Measurements from ENCODE around the gene FGF12.
A peak's percentile ranks its signal among the peaks of the same experiment; 100 is the strongest.
"Not testable (repeated sequence)": the region's sequence is repeated elsewhere in the genome, so short reads cannot be mapped to it uniquely, and the experiment has no call there.

FGF12 gene

DNA sequence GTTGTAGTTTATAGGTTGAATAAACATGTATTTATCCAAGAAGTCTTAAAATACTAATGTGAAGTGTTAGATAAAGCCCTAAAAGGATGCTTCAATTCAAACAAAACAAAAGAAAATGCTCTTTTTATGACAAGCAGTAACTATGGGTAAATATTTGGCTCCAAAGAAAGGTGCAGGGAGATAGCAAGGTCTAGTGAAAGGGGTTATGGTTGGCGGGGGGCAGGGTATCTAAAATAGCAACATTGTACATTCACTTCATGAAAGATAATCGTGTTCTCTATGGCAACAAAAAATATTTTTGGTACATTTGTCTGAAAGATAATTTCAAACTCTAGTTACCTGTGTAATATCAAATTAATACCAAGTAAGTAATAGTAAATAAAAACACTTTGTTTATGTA lies 149.5 kb downstream of the FGF12 start:
- DNase-seq (ENCODE audit: low spot score) = no peak

DNA sequence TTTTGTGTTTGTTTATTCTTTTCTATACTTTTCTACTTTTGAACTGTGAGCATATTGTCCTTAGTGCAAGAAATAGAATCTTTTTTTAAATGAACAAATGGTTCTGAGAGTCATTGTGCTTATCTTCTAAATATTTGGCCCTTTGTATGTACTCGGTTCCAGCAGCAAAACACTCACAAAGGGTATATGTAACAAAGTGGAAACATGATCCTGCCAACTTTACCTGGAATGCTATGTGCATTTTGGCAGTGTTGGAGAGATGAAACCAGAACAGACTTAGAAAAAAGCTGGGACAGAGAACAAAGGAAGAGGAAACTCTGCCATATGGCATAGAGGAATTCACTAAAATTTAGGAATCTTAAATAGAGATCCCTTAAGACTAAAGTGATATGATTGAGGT lies 150.1 kb downstream of the FGF12 start:
- no peak for DNase-seq (ENCODE audit: low spot score)

DNA sequence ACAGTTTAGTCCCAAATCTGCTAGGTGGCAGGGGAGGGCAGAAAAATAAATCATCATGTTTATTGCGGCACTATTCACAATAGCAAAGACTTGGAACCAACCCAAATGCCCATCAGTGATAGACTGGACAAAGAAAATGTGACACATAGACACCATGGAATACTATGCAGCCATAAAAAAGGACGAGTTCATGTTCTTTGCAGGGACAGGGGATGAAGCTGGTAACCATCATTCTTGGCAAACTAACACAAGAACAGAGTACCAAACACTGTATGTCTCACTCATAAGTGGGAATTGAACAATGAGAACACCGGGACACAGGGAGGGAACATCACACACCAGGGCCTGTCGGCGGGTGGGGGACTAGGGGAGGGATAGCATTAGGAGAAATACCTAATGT lies 150.6 kb downstream of the FGF12 start:
- not testable (repeated sequence) for DNase-seq (ENCODE audit: low spot score)

DNA sequence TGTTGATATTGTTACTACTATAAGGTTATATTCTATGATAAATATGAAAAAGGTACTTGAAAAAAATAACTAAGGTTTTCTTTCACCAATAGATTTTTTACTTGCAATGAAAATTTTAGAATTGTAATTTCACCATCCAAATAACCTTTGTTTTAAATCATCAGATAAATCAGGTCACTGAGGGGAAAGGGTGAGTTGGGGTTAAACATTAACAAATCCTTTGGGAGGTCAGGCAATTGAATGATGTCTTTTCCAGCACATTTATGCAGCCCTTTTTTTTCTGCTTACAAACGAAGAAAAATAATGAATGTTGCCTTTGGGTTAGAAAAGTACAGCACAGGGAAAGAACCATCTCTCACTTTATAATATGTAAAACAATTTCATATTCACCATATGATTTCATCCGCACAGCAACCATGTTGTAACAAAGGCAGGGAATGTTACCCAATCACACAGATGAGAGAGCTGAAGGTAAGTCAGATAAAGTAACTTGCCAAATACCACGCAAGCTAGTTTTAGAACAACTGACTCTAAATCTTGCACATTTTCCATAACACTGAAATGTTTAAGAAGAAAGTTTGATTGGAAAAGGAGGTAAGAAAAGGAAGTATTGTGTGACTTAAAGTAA lies 151.3 kb downstream of the FGF12 start:
- no peak for DNase-seq (ENCODE audit: low spot score)

DNA sequence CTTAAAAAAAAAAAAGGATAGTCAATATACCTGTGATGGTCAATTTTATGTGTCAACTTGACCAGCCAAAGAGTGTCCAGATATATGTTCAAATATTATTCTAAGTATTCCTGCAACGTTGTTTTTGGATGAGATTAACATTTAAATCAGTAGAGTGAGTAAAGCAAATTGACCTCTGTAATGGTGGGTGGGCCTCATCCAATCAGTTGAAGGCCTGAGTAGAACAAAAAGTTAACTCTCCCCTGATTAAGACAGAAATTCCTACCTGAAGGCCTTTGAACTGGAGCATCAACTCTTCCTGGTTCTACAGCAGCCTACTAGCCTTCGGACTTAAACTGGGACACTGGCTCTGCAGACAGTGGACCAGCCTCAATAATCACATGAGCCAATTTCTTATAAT lies 154.1 kb downstream of the FGF12 start:
- DNase-seq (ENCODE audit: low spot score) = no peak

DNA sequence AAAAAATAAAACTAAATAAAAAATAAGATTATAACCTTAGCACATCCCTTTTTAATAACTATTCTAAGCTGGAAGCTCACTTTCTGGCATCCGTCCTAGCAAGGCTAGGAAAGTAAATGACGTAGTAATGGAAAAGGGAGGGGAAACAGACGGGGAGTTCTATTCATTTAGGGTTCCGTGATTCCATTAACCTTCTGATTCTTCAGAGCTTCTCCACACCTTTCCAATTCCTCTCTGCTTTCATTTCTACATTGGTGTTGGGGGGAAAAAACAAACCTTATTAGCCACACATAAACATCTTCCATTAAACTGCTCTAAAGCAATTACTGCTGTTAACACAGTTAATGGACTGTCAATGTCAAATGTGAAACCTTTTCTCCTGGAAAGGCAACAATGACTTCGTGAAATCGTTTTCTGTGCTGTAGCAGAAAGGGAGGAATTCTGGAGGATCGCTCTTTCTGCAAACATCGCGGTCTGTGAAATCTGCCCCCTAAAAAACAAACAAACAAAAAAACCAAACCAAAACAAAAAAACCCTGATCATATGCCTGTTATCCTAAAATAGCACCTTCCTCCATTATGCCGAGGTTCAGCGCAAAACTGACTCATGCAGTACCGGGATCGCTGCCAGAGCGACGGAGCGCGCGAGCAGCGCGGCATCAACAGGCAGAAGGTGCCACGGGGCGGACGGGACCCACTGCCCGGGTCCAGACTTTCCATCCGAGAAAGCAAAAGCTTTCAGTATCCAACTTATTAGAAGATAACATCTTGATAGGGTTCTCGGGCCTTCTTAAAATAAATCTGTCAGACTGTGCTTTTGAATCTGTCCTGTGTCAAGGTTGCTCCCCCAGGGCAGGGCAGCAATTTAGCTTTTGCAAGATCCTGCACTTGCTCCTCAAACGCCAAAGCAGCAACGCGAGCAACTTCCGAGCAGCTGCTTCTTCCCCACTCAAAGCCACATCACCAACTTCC lies 156.2 kb downstream of the FGF12 start:
- peak; percentile 34 for DNase-seq (ENCODE audit: low spot score)

DNA sequence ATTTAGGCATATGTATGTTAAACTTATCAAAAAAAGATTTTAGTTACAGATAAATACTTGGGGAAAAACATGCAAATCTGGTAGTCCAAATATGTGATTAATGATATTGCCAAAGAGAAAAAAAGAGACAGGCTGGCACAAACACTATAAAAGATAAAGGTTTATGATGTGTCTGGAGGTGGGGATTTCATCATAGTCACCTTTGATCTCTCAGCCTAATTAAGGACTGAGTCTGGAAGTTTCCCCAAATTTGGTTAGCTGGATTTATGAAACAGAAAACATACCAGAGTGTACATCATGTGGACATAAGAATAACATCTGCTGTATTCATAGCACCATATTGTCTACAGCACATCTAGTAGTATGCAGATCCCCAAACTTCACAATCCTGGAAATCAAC lies 157.0 kb downstream of the FGF12 start:
- DNase-seq (ENCODE audit: low spot score) = no peak

DNA sequence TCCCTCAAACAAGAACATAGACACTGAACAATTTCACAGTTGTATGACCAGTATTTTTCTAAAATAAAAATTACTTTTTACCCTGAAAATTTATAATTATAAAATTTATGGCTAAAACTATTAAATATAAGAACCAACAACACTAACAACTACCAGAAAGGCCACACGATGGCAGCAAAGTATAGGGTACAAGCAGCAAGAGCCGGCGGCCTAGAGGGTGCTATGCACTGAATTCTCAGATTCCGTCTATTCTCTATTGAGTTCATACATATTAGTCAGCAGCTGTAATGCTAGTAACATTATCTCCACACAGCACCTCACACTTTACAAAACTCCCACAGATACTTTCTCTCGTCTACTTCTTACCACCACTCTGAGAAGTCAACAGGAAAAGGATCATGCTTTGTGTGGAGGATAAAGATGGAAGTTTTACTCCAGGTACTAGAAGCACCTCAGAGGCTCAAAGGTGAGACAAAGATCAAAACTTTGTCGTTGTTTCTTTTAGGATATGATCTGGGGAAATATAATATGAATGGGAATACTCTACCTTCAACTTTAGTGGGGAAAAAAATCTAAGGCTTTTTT lies 160.5 kb downstream of the FGF12 start:
- DNase-seq (ENCODE audit: low spot score) = peak; percentile 83

DNA sequence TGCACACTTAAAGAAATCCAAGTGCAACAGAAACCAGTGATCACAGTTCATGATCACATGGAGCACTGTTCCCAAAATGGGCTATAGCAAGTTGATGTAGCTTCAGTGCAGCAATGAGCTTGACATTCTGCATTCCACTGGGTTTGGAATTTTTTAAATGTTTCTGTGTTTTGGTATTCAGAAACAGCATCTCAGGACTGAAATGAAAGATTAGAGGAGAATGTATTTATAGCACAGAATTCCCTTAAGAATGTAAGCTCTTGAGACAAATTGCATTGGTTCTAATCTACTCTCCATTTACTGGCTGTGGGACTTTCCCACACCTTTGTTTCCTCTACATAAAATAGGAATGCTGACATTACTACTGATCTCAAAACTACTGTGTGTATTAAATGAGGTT lies 162.7 kb downstream of the FGF12 start:
- DNase-seq (ENCODE audit: low spot score) = no peak

DNA sequence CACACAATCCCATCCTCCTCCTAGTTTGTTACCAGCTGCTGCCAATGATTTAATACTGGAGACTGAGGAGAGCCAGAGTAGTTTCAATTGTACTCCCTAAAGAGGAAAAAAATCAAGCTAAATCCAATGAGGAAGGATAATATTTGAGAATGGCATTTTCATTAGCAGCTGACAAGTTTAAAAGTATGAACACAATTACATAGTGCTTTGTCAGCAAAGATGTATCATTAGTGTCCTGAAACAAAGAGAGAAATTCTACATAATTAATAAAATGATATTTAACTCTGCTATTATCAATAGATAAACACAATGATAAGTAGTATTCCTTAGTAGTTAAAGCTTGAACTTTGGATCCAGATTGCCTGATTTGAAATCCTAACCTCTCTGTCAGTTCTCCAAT lies 163.9 kb downstream of the FGF12 start:
- DNase-seq (ENCODE audit: low spot score) = no peak

DNA sequence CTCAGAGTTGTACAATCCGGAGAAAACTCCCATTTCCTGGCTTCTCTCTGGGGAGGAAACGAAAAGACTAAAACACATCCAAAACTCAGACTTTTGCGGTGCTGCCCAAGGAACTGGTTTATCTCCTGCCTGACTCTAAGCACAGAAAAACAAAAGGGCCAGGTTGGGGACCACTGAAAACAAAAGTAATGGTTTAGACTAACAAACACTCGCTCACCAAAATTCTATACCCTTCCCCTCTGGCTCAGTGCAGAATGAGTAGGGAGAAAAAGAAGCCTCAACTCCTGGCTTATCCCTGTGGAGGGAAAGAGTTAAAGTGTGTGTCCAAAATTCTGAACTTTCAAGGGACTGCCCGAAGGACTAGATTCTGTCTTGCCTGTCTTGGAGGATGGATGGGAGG lies 173.6 kb downstream of the FGF12 start:
- no peak for DNase-seq (ENCODE audit: low spot score)

DNA sequence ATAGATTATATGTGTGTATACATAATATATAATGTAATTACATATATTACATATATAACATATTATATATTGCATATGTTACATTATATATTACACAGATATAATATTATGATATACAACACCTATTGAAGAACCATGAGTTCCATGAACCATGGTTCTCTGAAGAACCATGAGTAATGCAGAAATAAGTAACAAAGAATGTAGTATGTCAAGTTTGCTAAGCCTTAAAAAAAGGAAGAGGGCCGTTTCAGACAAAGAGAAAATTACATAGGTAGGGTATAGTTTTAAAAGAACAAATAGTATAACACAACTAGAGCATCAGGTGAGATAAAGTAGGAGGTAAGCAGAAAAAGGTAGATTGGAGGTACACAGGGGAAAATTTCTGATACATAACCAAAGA lies 177.0 kb downstream of the FGF12 start:
- DNase-seq (ENCODE audit: low spot score) = no peak

DNA sequence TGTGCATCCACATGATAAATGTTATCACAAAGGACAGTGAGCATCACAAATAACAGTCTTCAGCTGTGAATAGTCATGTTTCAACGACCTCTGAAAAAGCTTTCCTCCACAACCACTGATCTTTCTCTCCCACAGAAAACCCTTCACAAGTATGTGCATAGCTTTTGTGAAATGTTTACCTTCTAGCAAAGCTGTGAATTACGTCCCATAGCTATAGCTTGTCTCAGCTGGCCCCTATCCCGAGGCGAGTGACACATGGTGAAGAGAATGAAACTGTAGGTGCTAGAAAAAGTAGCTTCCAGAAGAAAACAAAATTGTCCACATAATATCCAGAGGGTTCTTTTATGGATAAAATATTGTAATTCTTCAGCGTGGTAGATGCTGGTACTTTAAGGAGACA lies 182.0 kb downstream of the FGF12 start:
- DNase-seq (ENCODE audit: low spot score) = no peak

DNA sequence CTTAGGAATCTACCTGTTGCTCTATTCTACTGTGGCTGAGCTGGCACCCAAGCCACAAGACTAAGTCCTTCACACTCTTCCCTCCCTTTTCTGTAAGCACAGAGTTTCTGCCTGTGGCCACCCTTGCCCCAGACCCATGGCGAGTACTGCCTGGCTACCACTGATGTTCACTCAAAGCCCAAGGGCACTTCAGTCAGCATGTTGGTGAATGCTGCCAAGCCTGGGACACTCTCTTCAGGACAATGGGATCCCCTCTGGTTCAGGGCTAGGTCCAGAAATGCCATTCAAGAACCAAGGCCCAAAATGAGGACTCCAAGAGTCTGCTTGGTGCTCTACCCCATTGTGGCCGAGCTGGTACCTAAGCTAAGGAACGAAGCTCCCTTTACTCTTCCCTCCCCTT lies 184.2 kb downstream of the FGF12 start:
- no peak for DNase-seq (ENCODE audit: low spot score)

DNA sequence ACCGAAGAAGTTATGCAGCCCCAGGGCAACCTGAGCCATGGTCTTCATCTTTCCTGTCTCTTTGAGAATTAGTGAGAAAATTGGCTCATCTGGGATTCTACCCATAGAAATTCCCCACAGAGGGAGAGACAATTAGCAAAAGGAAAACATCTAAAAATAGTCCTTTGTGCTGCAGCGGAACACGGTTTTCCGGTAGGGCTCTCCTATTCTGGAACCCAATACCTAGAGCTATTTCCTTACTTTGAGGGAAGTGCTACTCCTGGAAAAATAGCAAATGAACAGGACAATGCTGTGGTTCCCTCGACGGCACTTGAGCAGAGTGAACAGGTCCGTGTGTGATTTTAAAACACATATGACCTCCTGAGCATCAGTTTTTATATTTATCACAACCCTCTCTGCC lies 210.5 kb downstream of the FGF12 start:
- DNase-seq (ENCODE audit: low spot score) = no peak

DNA sequence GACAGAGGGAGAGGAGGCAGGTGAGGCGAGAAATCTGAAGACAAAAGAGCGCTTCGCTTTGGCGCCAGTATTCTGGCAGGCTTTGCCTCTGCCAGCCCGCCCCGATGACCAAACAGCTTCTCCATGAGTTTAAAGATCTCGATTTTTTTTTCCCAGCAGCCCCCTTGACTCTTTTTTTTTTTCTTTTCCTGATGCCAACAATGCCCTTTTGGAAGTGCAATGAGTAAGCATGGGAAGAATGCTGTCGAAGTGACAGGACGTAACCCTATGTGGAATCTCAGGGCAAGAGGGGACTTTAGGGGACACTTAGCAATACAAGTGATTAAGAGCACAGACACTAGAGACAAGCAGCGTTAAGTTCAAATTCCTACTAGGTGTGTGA lies 211.7 kb downstream of the FGF12 start:
- DNase-seq (ENCODE audit: low spot score) = no peak

DNA sequence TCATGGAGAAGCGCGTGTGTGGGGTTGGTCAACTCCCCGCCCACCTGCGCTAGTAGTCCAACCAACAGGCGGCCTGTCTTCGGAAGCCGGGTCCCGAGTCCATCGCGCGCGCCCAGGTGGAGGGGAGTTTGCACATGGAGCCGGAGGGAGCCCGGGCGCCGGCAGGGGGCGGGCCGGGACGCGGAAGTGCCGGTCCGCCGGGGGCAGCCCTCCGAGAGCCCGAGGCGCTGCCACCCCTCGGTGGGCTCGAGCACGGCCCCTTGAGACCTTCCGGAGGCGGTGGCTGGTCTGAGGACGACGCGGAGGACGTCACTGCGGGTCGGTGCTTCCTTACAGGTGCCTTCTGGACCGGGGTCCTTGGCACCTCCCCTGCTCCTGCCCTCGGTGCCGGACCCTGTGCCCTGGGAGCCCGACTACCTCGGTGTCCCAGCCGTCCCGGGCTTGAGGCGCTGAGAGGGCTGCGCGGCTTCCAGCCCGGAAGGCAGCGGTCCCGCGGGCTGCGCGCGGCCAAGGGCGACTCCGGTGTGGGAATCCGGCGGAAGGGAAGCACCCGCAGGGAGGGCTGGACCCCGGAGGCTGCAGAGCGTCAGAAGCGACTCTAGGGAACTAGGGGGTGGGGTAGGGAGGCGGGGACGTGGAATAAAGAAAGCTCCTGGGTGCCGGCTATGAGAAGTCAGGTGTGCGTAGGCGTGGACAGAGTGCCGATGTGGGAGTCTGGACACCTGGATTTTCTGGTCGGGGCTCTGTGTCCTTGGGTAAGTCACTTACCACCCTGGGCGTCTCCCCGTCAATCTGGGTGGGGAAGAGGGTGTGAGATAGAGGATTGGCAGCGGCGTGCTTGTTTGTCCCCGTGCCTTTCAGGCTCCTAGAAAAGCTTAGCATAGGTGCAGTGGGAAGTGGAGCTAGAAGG lies 212.3 kb downstream of the FGF12 start:
- no peak for DNase-seq (ENCODE audit: low spot score)

DNA sequence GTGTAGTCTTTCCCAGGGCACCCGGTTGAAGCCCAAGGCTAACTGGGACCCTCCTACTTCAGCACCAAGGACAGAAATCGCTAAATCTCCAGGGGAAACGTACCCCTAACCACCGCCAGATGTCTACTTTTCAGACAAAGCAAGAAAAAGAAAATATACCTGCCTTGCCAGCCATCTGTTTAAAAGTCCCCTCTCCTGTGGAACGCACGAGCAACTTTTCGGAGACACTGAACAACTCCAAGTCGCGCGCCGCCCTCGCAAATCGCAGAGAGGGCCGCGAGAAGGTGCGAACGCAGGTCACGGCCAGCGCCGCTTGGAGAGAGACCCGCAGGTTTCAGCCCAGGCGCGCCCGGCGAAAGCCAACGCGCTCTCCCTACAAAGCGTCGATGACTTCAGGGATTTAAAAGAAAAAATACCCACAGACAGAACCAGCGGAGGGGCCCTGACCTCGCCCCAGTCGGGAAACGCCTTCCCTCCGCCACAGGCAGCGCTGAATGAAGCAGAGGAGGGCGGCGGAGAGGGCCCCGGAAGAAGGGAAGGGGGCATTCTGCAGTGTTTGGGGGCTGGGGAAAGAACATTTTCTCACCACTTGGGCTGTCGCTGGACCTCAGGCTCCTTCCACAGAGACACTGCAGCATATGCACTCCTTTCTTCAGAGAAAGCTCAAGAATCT lies 213.1 kb downstream of the FGF12 start:
- DNase-seq (ENCODE audit: low spot score) = no peak

DNA sequence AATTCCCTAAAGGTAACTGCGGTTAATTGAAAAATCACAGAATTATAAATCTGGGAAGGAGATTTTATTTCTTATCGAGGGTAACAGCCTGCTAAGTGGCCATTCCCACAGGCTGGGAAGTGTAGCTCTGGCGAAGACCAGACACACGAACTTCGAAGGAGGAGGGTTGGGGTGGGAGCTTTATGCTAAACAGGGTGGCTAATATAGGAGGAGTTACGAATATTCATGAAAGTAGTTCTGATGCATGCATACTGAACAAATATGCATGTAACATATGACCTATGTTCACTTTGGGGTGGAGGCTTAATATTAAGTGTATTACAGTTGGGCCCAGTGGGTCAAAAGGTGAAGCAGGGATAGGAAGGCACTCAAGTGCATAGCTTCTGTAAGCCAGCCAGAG lies 221.6 kb downstream of the FGF12 start:
- DNase-seq (ENCODE audit: low spot score) = no peak

DNA sequence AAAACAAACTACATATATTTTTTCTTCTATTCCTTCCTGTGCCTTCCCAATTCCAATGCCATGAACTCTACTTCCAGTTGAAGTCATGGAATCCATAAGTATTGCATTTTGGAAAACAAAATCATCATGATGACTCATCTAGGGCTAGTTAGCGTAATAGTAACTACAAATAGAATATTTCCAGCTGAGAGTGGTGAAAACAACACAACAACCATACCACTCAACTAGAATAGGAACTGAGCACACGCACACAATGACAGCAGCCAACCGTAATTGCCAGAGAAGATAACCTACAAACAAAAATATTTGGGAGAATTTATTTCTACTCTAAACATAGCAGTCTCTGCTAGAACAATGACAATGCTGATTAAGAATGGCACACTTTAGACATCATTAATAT lies 225.9 kb downstream of the FGF12 start:
- DNase-seq (ENCODE audit: low spot score) = no peak

DNA sequence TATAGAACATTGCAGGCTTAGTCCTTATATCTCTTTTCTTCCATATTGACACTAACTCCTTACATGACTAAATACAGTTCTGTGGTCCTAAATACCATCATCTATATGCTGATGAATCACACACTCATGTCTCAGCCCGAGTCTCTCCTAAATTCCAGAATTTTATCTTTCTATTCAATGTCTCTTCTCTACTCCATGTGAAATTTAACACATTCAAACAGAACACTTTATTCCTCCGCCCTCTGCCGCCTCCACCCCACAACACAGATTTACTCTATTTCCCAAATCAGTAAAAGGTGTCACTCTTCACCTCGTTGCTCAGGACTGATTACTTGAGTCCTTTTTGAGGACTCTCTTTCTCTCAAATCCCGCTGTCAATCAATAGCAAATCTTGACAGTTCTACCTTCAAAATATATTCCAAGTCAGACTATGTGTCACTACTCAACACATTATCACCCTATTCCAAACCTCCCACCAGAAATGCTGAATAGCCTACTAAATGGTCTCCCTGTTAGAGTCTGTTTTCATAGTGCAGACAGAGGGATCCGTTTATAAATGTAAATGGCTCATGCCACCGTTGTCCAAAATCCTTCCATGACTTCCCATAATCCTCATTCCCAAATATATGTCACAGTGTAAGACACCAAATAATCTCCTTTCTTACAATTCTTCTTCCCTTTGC lies 230.3 kb downstream of the FGF12 start:
- no peak for DNase-seq (ENCODE audit: low spot score)

All from SW480 (cell line).